ENCODE measurements around the gene GPATCH2.
"Not testable (repeated sequence)": the region's sequence is repeated elsewhere in the genome, so short reads cannot be mapped to it uniquely, and the experiment has no call there.

The GPATCH2 gene

DNA sequence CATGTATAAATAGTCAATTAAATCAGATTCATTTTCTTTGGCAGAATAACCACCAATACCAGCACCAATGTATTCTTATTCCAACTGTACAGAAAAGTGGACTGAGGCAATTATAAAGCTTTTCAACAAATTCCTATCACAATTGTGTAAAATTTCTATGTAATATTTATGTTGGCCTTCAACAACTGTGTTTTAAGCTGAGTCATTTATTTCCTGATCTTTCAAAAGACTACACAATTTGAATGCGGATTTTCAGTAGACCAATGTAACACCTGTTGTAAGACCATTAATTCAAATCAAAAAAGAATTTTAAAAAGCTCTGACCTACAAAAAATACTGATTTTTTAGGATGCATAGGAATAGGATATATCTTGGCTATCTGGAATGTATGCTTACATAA, 25.5 kb downstream of the GPATCH2 start:
- H3K9me3 Mint-ChIP-seq, result no peaks in the 10 kb centered on the region
- DNase-seq (ENCODE audit: low spot score in 2 of 2) (no peak), ATAC-seq (no peak)
- no peak overlapping the region for H3K4me3 Mint-ChIP-seq
- no peaks in the 10 kb centered on the region for H3K4me1 Mint-ChIP-seq
- no peak overlapping the region for H3K27ac Mint-ChIP-seq
- peaks cover 31% of the 10 kb centered on the region for H3K36me3 Mint-ChIP-seq

DNA sequence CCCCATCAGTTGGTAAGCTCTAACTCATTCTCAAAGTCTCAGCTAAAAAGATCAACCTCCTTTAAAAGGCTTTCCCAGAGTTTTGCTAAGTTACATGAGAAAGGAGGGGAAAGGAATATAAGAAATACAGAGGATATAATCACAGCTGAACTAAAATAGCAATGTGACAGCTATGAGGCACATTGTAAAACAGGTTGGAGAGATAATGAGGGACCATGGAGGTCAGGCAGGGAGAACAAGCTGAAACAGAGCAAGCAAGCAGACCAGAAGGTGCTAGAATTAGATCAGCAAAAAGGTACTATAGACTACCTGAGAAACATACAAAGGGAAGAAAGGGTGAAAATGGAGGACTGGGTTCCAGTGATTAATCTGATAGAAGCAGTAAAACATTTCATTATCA, 28.5 kb downstream of the GPATCH2 start:
- Mint-ChIP-seq H3K4me1 (no peaks in the 10 kb centered on the region), H3K27ac (no peak overlapping the region), H3K4me3 (no peak overlapping the region), H3K9me3 (no peaks in the 10 kb centered on the region), H3K36me3 (peaks cover 6% of the 10 kb centered on the region)
- no peak for ATAC-seq
- no peak for DNase-seq (ENCODE audit: low spot score in 2 of 2)

DNA sequence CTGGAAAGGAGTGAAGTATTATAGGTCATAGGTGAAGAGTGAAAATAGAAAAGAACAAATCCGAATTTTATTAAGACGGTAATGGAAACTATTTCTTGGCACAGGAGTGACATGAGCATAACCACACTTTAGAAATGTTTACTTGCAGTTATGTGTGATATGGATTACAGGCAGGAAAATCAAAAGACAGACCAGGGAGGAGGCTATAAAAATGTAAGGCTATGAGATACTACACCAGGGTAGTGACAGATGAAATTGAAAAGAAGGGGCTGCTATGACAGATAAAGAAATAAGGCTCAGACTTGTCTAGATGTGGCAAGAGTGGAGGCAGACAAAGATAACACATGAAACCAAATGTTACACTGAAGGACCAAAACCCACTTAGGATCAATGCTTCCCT, 31.7 kb downstream of the GPATCH2 start:
- H3K9me3 Mint-ChIP-seq, result no peaks in the 10 kb centered on the region
- H3K4me1 Mint-ChIP-seq, result no peaks in the 10 kb centered on the region
- ATAC-seq, result no peak
- no peak overlapping the region for H3K4me3 Mint-ChIP-seq
- peaks cover 5% of the 10 kb centered on the region for H3K36me3 Mint-ChIP-seq
- H3K27ac Mint-ChIP-seq, result no peak overlapping the region
- no peak for DNase-seq (ENCODE audit: low spot score in 2 of 2)

DNA sequence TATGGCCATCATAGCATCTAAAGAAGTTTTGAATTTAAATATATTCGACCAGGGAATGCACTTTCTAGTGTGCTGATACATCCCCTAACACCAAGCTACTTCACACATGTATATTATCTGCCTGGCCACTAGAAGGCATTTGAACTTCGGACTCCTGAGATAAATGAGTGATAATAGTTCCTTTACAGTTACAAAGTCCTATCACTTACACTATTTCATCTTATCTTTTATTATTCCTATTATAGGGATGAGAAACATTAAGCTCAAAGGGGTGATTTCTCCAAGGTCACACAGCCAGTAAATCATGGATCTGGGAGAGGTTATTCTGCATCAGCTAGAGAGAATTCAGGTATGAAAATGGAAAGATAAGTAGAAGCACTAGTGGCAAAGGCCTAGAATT, 40.3 kb downstream of the GPATCH2 start:
- Mint-ChIP-seq H3K4me1 (no peaks in the 10 kb centered on the region), H3K27ac (no peak overlapping the region), H3K36me3 (no peaks in the 10 kb centered on the region), H3K4me3 (no peak overlapping the region), H3K9me3 (no peaks in the 10 kb centered on the region)
- DNase-seq (ENCODE audit: low spot score in 2 of 2), result no peak
- no peak for ATAC-seq

DNA sequence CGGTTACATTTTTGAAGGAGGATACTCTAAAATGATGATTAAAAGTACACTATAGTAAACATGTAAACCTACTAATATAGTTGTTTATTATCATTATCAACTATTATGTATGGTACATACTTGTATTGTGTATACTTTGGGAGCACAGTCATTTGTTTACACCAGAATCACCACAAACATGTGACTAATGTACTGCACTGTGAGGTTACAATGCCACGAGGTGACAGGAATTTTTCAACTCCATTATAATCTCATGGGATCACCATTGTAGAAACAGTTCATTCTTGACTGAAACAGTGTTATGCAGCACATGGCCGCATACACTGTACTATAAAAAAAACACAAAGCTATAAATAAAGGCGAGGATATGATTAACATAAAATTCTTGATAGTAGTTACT, 44.3 kb downstream of the GPATCH2 start:
- Mint-ChIP-seq H3K4me1 (no peaks in the 10 kb centered on the region), H3K36me3 (peaks cover 7% of the 10 kb centered on the region), H3K27ac (no peak overlapping the region), H3K4me3 (no peak overlapping the region), H3K9me3 (no peaks in the 10 kb centered on the region)
- ATAC-seq (no peak), DNase-seq (ENCODE audit: low spot score in 2 of 2) (no peak)

DNA sequence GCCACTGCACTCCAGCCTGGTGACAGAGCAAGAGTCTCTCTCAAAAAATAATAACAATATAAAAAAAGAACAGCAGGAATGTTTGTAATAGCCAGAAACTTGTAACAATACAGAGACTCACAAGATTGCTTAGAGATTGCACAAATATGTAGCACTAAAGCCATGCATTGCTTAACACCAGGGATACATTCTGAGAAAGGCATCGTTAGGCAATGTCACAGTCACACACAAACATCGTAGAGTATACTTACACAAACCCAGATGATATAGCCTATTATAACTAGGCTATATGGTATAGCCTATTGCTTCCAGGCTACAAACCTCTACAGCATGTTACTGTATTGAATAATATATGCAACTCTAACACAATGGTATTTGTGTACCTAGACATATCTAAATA, 45.3 kb downstream of the GPATCH2 start:
- Mint-ChIP-seq H3K36me3 (peaks cover 7% of the 10 kb centered on the region), H3K4me3 (no peak overlapping the region), H3K4me1 (no peaks in the 10 kb centered on the region), H3K27ac (no peak overlapping the region), H3K9me3 (no peaks in the 10 kb centered on the region)
- DNase-seq (ENCODE audit: low spot score in 2 of 2), result no peak
- ATAC-seq, result no peak

DNA sequence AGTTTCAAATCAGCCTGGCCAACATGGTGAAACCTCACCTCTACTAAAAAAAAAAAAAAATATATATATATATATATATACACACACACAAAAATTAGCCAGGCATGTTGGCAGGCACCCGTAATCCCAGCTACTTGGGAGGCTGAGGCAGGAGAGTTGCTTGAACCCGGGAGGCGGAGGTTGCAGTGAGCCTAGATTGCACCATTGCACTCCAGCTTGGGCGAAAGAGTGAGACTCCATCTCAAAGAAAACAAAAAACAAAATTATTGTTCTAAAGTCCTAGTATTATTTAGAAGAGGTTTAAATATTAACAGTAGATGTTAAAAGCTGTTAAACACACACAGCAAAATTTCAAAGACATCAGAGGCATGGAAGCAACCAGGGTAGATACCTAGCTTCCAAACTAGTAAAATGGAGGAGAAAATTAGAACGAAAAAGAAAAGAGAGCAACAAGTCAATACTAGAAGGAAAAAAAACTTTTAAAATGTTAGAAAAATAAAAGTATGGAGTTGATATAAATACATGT, 46.5 kb downstream of the GPATCH2 start:
- H3K4me3 Mint-ChIP-seq; ATAC-seq; H3K36me3 Mint-ChIP-seq; H3K27ac Mint-ChIP-seq; DNase-seq (ENCODE audit: low spot score in 2 of 2); H3K4me1 Mint-ChIP-seq; H3K9me3 Mint-ChIP-seq: not testable (repeated sequence)

DNA sequence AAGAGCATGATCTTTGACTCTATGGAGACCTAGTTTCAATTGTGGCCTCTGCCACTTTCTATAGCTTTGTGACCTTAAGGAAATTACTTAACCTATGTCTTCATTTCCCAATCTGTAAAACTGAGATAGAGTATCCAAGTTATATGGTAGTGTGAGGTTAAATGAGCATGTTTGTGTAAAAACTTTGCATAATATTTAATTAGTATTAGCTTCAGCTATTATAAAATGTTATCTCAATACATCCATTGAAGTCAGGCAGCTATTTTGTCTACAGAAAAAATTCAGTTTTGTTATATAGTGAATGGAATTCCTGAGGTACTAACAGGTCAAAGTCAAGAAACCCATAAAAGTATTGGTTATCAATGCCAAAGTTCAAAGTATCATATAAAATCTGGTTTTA, 53.6 kb downstream of the GPATCH2 start:
- DNase-seq (ENCODE audit: low spot score in 2 of 2) (no peak), ATAC-seq (no peak)
- H3K27ac Mint-ChIP-seq, result no peak overlapping the region
- no peaks in the 10 kb centered on the region for H3K4me1 Mint-ChIP-seq
- no peaks in the 10 kb centered on the region for H3K36me3 Mint-ChIP-seq
- no peak overlapping the region for H3K4me3 Mint-ChIP-seq
- H3K9me3 Mint-ChIP-seq, result no peaks in the 10 kb centered on the region

DNA sequence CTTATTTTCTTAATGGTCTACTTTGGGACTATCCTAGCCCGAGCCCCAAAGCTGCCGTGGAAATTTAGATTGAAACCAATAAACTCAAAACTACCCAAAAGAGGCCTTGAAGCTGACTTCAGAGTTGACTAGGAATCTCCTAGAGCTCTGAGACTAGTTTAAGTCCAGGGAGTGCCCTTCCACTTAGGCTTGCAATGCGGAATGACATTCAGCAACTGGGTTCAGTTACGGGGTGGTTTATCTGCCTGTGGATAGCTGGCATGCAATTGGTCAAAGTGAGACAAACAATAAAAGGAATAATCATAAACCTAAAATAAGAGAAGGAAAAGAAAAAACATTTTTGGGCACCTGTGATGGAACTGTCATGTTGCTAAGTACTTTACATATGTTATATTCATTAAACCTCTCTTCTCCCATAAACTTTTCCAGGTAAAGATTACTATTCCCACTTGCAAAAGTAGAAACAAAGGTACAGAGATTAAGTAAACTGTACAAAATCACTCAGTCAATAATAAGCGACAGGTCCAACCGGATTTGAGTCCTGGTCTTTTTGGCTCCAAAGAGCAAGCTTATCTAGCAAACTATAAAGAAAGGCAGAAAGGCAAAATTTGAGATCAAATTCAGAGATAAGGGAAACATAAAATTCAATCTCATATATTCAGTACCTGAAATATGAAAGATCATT, 56.5 kb downstream of the GPATCH2 start:
- Mint-ChIP-seq H3K4me3 (no peak overlapping the region), H3K36me3 (no peaks in the 10 kb centered on the region), H3K4me1 (peaks cover 6% of the 10 kb centered on the region), H3K27ac (no peak overlapping the region), H3K9me3 (no peaks in the 10 kb centered on the region)
- DNase-seq (ENCODE audit: low spot score in 2 of 2) (no peak), ATAC-seq (no peak)

DNA sequence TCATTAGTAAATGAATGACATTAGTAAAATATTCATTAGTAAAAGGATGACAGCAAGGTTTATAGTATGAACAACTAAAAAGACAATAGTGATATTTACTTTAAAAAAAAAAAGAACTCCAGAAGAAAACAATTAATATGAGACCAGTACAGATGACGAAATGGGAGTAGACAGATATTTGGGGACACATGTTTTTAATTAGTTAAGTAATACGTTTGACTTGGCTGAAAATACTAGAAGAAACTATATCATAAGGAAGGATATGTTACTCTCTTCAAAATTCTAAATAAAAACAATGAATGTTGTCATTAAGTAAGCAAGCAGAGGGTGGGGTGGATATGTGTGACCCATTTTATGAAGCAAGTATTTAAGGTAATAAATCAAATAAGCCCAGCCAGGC, 61.9 kb downstream of the GPATCH2 start:
- H3K36me3 Mint-ChIP-seq, result no peaks in the 10 kb centered on the region
- H3K4me3 Mint-ChIP-seq, result no peak overlapping the region
- no peak for ATAC-seq
- H3K27ac Mint-ChIP-seq, result no peak overlapping the region
- H3K4me1 Mint-ChIP-seq, result peaks cover 6% of the 10 kb centered on the region
- no peaks in the 10 kb centered on the region for H3K9me3 Mint-ChIP-seq
- DNase-seq (ENCODE audit: low spot score in 2 of 2), result no peak

DNA sequence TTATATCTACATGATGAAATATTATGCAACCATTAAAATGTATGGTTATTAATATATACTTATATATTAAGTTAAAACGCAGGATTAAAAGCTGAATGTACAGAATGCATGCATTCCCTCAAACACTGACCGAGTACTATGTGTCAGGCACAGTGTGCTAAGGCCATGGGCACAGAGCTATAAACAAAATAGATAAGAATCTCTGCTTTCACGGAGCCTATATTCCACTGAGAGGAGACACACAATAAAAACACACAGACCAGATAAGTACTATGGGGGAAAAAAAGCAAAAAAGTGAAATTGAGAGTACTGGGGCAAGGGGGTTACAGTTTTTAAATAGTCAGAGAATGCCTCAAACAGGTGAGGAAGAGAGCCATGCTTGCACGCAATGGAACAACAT, 62.7 kb downstream of the GPATCH2 start:
- no peak for ATAC-seq
- Mint-ChIP-seq H3K9me3 (no peaks in the 10 kb centered on the region), H3K36me3 (no peaks in the 10 kb centered on the region), H3K27ac (no peak overlapping the region), H3K4me1 (peaks cover 6% of the 10 kb centered on the region), H3K4me3 (no peak overlapping the region)
- DNase-seq (ENCODE audit: low spot score in 2 of 2), result no peak

DNA sequence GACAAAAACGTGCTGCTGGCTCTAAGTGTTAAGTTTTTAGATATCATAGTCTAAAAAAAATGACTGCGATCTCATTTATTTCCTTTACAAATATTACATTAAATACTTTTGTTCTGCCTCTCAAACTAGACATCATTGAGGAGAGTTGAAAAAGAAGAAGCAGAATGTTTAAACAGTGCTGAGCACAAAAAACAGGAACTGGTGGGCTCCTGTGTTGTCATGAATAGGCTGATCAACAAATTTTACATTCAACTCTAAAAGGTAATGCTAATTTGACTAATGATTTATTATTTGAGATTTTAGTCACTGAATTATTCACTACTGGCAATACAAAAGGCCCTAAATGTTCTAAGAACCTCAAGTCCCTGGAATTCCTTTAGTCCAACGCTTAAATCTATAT, 66.1 kb downstream of the GPATCH2 start:
- ATAC-seq, result no peak
- no peaks in the 10 kb centered on the region for H3K36me3 Mint-ChIP-seq
- H3K4me1 Mint-ChIP-seq, result no peaks in the 10 kb centered on the region
- H3K4me3 Mint-ChIP-seq, result no peak overlapping the region
- no peaks in the 10 kb centered on the region for H3K9me3 Mint-ChIP-seq
- no peak for DNase-seq (ENCODE audit: low spot score in 2 of 2)
- no peak overlapping the region for H3K27ac Mint-ChIP-seq

DNA sequence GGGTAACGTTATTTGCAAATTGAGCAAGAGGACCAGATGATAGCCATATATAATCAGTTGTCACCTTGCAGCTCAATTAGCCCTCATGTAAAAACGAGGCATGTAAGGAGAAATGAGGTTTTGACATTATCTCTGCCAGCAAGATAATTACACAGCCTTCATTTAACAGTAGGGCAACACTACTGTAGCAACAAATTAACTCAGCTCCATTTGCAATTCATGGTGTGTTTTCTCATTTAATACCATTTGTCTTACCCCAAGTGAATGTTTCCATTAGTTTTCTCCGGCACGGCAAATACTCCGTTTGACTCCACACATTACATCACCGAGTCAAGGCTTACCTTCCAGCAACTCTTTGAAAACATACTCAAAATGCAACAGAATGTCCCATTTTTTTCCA, 66.7 kb downstream of the GPATCH2 start:
- Mint-ChIP-seq H3K9me3 (peaks cover 4% of the 10 kb centered on the region), H3K4me3 (no peak overlapping the region), H3K4me1 (no peaks in the 10 kb centered on the region), H3K27ac (no peak overlapping the region), H3K36me3 (no peaks in the 10 kb centered on the region)
- ATAC-seq, result no peak
- no peak for DNase-seq (ENCODE audit: low spot score in 2 of 2)

DNA sequence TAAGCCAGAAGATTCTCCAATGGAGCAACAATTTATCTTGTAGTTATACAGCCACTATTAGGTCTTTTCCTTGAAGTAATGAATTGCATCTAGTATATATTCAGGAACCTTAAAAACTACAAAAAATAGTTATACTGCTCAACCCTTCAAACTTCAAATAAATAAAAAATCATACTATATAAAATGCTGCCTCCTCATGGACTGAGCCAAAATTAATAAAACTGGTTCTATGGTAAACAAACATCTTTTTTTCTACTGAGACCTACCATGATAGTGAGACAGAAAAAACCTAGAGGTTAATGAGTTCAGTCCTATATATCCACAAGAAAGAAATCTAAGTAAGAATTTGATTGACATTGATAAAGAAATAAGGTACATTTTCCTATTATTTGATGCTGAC, 67.7 kb downstream of the GPATCH2 start:
- no peak for DNase-seq (ENCODE audit: low spot score in 2 of 2)
- Mint-ChIP-seq H3K27ac (no peak overlapping the region), H3K36me3 (no peaks in the 10 kb centered on the region), H3K4me3 (no peak overlapping the region), H3K4me1 (no peaks in the 10 kb centered on the region), H3K9me3 (peaks cover 4% of the 10 kb centered on the region)
- no peak for ATAC-seq

DNA sequence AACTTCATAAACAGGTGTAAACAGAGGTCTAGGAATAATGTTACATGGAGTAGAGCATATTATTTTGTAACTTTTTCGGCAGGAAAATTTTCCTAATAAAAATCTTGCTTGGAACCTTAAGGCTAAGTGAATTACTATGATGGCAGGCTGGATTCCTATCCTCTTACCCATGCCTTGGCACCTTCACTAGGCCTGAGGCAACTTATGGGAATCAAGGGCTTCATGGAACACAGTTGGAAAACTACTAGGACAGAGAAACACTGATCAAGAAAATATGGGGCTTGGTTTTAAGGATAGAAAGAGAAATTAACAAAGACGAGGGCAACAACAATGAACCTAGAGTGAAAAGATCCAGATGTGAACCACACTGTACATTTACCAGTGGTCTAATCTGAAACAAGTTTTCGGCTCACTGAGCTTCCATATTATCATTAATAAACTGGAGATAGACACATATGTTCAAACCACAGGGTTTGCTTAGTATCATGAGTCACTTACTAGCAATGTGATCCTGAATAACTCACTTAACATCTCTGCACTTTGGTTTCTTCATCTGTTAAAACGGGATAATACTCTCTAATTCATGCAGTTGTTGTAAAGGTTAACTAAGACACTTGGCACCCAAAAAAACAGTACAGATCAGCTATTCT, 68.5 kb downstream of the GPATCH2 start:
- ATAC-seq (no peak), DNase-seq (ENCODE audit: low spot score in 2 of 2) (no peak)
- Mint-ChIP-seq H3K4me3 (no peak overlapping the region), H3K27ac (no peak overlapping the region), H3K4me1 (no peaks in the 10 kb centered on the region), H3K9me3 (peaks cover 4% of the 10 kb centered on the region), H3K36me3 (no peaks in the 10 kb centered on the region)

DNA sequence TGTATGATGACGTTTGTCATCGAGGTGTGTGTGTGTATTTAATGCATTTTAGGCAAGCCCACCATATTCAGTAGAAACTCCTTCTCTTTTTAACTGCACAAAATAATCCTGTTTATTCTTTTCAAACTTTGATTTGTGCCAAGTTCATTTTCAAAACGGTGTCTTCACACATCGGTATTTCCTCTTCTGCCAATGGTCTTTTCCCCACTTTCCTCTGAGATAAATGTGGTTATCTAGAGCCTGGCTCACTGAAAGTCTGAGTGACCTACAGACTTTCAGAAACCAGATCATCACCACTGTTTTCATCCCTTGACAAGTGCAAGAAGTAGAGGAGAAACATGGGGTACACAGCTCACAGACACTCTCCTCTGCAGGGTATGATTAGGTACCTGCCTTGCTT, 69.4 kb downstream of the GPATCH2 start:
- no peak for ATAC-seq
- no peaks in the 10 kb centered on the region for H3K36me3 Mint-ChIP-seq
- no peak overlapping the region for H3K27ac Mint-ChIP-seq

More for the DNA sequence above, 69.4 kb downstream of the GPATCH2 start:
- no peak for DNase-seq (ENCODE audit: low spot score in 2 of 2)
- Mint-ChIP-seq H3K4me1 (no peaks in the 10 kb centered on the region), H3K9me3 (peaks cover 4% of the 10 kb centered on the region), H3K4me3 (no peak overlapping the region)
